ENCODE measurements around the gene GRM5.

DNA sequence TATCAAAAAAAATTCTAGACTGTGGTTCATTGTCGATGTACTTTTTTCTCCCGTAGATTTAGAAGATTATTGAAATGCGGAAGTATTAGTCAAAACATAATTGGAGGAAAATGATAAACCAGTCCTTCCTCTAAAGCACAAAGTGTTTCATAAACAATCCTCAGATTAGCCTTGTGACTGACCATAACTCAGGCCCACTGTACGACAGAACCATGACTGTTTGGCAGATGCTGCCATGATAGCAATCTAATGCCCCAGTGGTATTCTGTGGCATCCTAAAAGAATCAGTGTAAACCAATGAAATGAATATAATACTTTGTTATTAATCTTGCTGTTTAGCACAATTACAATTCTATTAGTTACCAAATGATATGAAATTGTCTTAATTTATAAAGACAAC is 601.3 kb downstream of the GRM5 start:
- no peak for TF ChIP-seq POLR2A (IDR thresholded peaks at IDR 0.05)
- TF ChIP-seq, protein P1, sequence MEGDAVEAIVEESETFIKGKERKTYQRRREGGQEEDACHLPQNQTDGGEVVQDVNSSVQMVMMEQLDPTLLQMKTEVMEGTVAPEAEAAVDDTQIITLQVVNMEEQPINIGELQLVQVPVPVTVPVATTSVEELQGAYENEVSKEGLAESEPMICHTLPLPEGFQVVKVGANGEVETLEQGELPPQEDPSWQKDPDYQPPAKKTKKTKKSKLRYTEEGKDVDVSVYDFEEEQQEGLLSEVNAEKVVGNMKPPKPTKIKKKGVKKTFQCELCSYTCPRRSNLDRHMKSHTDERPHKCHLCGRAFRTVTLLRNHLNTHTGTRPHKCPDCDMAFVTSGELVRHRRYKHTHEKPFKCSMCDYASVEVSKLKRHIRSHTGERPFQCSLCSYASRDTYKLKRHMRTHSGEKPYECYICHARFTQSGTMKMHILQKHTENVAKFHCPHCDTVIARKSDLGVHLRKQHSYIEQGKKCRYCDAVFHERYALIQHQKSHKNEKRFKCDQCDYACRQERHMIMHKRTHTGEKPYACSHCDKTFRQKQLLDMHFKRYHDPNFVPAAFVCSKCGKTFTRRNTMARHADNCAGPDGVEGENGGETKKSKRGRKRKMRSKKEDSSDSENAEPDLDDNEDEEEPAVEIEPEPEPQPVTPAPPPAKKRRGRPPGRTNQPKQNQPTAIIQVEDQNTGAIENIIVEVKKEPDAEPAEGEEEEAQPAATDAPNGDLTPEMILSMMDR (IDR thresholded peaks at IDR 0.05), result no peak
